HG03565 (cell line): ENCODE measurements around the gene IL31.

Experiments
- ATAC-seq: cut with Tn5 transposase; IDR thresholded peaks from one replicate; pipeline ENCODE4 v1.9.1; 2021; ENCODE audit warnings: mild to moderate bottlenecking, moderate library complexity; ENCODE audit not compliant: unreplicated experiment

The IL31 gene

DNA sequence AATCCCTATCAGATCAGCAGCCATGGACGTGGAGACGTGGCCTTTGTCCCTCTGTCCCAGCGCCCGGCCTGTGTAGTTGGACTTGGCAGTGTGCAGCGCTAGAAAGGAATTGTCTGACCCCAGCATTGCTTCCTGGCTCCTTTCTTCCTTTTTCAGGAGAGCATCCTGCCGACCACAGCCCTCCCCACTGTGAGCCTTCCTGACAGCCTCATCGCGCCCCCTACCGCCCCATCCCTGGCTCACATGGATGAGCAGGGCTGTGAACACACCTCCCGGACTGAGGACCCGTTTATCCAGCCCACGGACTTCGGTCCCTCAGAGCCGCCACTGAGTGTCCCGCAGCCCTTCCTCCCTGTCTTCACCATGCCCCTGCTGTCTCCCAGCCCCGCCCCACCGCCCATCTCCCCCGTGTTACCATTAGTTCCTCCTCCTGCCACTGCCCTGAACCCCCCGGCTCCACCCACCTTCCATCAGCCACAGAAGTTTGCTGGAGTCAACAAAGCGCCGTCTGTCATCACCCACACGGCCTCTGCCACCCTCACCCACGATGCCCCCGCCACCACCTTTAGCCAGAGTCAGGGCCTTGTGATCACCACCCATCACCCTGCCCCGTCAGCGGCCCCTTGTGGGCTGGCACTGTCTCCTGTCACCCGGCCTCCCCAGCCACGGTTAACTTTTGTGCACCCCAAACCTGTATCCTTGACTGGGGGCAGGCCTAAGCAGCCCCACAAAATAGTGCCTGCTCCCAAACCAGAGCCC is 40.6 kb downstream of the IL31 start:
- no peak for ATAC-seq

DNA sequence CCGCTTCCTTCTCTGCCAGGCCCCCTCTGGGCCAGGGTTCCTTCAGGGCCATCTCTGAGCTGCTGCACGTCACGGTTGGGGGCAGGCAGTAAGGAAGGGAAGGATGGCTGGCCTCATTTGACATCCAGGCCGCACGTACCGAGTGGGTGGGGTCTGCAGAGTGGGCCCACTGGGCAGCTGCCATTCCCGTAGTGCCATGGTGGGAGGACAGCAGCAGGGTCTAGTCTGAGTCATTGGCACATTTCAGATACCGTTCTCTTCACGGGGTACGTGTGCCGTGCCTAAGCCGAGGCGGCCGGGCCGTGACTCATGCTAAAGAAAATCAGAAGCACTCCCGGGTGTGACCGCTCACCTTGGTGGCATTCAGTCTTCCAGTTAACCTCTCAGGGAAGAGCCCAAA is 43.9 kb downstream of the IL31 start:
- no peak for ATAC-seq

DNA sequence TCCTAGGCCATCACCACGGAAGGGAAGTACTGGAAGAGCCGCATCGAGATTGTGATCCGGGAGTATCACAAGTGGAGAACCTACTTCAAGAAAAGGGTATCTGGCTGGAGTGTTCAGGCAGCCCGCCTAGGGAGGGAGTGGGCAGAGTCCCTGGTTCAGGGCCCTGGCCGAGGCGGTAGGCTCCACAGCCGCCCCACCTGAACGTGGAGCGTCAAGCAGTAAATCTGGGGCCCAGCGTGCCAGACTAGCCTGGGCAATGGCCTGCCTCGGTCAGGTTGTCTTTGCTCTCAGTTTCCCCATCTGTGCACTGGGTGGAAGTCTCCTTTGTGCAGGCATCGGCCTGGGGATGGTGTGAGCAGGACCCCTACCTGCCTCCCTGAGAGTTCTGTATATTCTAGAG is 44.9 kb downstream of the IL31 start:
- no peak for ATAC-seq

DNA sequence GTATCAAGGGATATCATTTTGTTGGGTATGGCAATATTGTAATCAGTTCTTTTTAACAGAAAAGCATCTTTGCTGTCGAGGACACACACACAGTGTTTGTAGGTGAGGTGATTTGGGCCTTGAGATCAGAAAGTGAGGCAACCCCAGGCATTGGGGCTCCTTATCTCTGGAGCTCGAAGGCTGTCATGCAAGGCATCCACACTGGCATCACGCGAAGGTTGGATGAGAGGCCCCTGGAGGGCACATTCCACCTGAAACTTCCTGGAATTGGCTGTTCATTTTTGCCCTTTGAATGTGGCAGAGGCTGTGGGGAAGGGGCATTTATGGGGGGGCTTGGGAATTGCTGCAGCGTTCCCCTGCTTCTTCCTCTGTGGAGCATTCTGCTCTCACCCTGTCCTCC is 45.5 kb downstream of the IL31 start:
- no peak for ATAC-seq

DNA sequence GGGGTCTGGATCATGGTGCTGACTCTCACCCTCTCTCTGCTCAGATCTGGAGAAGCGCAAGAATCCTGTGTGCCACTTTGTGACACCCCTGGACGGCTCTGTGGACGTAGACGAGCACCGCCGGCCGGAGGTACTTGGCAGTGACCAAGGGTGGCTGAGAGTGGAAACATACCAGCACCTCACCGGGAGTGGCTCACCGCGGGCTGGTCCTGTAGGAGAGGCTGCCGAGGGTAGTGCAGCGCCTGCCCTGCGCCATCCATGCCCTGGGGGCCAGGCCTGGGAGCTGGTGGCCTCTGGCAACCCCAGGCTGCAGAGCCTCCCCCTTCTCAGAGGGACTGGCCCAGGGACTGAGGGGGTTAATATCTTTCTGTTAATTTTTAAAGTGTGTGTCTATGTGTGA is 46.2 kb downstream of the IL31 start:
- no peak for ATAC-seq

DNA sequence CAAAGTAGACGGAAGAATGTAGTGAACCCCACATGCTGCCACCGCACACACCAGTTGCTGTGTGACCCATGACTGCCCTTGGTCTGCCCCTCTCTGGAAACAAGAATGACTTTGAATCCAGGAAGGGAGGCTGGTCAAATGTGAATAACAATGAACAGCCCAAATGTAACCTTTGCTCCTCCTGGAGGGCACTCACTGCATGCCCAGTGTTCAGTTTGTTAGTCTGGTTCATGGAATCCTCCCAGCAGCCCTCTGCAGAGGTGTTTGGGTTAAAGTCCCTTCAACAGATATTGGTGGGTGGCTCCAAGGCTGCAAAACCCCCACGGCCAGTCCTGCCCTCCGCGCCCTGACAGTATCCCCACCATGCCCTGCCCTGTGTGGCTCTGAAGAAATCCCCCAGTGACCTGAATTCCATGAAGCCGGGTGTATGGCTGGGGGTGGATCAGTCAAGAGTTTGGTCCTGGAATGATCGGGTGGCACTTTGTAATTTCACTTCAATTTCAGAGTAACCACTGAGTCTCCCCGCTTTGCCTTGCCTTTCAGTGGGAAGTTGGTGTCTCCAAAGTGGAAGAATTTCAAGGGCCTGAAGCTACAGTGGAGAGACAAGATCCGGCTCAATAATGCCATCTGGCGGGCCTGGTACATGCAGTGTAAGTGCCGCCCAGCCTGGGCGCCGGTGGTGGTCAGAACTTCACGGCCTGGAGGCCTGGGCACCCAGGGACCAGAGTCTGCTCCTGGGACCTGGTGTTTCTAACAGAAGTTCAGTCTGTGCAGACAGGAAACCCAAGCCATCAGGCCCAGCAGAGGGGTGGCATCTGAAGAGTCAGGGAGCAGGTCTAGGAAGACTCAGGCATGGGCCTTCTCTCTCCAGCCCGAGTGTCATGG is 47.1 kb downstream of the IL31 start:
- no peak for ATAC-seq

DNA sequence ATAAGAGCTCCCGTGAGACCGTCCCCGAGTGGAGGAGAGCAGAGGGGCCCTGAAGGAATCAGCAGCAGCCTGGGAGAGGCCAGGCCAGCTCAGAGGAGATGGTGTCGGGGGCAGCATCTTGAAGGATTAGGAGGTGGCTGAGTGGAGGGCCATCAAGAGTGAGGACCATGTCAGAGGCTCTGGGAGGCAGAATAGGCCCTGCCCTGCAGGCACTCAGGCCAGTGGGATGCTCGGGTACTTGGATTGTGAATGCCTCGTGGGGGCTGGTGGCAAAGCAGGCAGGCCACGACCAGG is 47.7 kb downstream of the IL31 start:
- ATAC-seq, result no peak

DNA sequence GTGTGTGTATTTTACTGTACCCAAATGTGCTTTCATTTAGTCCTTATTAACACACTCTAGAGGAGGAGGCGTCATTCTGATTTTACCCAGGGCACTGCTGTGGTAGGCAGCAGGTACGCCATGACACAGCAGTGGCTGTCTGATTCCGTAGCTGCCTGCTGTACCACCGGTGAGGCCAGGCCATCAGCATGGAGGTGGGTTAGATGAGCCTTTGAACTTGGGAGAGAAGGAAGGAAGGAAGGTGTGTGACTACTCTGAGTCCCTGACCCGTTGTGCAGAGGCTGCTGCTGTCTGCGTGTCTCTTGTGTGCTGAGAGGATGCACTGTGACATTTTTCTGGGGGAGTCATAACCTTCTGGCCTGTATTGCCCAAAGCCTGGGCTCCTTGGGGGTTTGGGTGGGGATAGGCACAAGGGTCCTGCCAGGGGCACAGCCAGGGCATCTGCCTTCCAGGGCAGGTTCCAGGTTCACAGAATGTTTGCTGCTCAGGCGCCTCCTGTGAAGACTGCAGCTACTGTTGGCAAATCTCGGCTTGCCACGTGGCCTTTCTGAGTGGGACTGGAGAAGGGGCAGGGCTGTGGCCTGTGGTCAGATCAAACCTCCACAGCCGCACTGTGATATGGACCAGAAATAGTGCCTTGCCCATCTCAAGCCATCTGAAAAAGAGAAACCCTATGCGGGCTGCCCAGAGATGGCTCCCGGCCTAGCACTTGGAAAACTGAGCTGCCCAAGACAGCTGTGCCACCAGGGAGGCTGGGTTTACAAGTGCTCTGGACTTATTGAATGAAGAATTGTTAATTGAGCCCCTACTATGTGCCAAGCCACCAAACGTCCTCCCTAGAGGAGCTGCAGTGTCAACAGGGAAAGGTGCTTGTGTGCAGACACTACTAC is 48.3 kb downstream of the IL31 start:
- ATAC-seq, result no peak

DNA sequence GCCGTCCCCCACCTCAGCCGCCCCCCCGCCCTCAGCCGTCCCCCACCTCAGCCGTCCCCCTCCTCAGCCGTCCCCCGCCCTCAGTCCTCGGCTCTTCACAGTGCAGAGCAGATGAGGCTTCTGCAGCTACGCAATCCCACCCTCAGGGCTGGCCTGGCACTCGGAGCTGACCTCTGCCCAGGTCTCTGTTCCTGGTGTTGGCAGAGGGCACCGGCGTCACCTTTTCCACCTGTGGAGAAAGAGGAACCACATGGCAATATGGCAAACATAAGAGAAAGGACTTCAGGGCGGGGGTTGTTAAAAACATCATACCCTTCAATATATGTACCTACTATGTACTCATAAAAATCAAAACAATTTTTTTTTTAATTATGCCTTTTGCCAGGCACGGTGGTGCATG is 49.7 kb downstream of the IL31 start:
- no peak for ATAC-seq

DNA sequence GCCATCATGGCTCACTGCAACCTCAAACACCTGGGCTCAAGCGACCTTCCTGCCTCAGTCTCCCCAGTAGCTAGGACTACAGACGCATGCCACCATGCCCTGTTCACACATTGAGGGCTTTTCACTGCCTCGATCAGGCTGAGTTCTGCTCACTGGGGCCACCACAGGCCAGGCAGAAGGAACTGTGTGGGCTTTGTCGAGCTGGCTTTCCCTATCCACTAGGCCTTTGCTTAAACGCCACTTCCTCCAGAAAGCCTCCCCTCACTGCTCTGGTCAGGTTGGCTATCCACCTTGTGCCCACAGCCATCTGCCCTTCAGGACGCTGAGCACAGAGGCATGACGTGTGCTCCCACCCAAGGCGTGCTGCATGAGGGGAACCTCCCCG is 50.3 kb downstream of the IL31 start:
- no peak for ATAC-seq

DNA sequence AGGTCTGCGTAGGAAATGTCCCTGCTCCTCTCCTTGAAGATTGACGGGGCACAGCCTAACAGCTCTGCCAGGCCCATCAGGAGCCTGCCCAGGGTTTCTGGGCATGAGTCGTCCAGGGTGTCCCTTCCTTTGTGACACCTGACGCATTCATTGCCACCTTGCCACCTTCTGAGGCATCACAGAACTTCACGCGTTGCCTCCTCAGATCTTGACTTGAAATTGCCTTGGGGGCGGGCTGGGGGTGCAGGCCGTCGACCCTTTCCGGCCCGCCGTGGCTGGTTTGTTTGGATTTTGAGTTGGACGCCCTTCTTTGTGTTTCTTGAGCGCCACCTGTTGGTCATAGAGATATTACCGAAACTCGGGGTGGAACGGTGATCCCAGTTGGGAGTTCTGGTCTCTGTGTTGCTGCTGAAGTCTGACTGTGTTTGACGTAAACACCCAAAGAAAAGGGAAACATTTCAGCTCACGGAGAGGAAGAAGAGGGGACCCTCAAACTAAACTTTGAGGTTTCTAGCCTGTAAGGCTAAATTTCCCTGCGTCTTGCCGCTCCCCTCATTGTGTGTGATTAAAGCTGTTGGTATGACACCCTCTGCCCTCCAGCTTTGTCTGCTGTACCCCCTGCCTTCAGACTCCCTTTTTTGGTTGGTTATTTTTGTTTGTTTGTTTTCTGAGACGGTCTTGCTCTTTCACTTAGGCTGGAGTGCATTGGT is 50.8 kb downstream of the IL31 start:
- no peak for ATAC-seq
